GM12878 (cell line): ENCODE measurements around the gene PIGV. TPM values are rescaled to one million over a fixed set of nuclear protein-coding genes. Genes with fewer than 3 reads are reported as not detected.

Source experiments
- ATAC-seq: fragments of 200-7000 bp; cut with Tn5 transposase; 3 replicates; pipeline ENCODE4 v1.9.1; 2020; ENCODE audit warnings: mild to moderate bottlenecking, moderate library complexity
- BruUV-seq: library from RNA; stranded (reverse); fragments of 400-500 nt; replicated peaks from 2 replicates; lab custom pipeline; 2021; lab: Mats Ljungman, UMichigan
- CTCF ChIA-PET: fragments of 300-600 bp; sonication (Branson Sonifier 250); formaldehyde crosslinking; extraction: SDS; loops from one replicate; lab custom pipeline; 2021; ENCODE audit warnings: inconsistent platforms; lab: Yijun Ruan, JAX
- POLR2A ChIA-PET: fragments of 350-600 bp; formaldehyde crosslinking; extraction: SDS; loops from one replicate; lab custom pipeline; 2021; ENCODE audit warnings: inconsistent platforms; lab: Charles Lee
- RAD21 ChIA-PET: fragments of 300-600 bp; sonication (Branson Sonifier 250); formaldehyde crosslinking; loops from one replicate; lab custom pipeline; 2023; ENCODE audit warnings: antibody characterized with exemption; ENCODE audit not compliant: unreplicated experiment; lab: Charles Lee
- SMC1A ChIA-PET: fragments of 300-600 bp; sonication (Branson Sonifier 250); formaldehyde crosslinking; loops from one replicate; lab custom pipeline; 2023; ENCODE audit not compliant: unreplicated experiment, uncharacterized antibody; lab: Charles Lee
- DNase-seq: peaks from one replicate; pipeline ENCODE4 v3.0.0-alpha.2; 2011; ENCODE audit warnings: low read depth, low spot score
- FAIRE-seq: peaks from 3 replicates; lab custom pipeline; 2011; peaks lifted over from hg19 to GRCh38; lab: Jason Lieb, UNC
- H2AFZ ChIP-seq: 2 replicates; pipeline ENCODE4 v1.6.0; 2011; ENCODE audit warnings: low read depth, low read length, control low read depth; ENCODE audit not compliant: control insufficient read depth
- H3K27ac ChIP-seq: 2 replicates; pipeline ENCODE4 v1.5.1; 2011; ENCODE audit warnings: control low read depth; ENCODE audit not compliant: control insufficient read depth, insufficient read depth
- H3K27me3 ChIP-seq, 2 experiments: replicated peaks in 1 of 2; 2 replicates each; pipeline versions ENCODE4 v1.6.0 to v1.6.1; 2011; ENCODE audit warnings: low read length in 1 of 2; ENCODE audit not compliant: control insufficient read depth in 2 of 2, insufficient read depth in 2 of 2
- H3K36me3 ChIP-seq, 2 experiments: 2 replicates each; pipeline ENCODE4 v1.5.1; 2011; ENCODE audit warnings: low read length in 1 of 2; ENCODE audit not compliant: control insufficient read depth in 2 of 2, insufficient read depth in 2 of 2
- H3K4me1 ChIP-seq: 2 replicates; pipeline ENCODE4 v1.6.1; 2011; ENCODE audit warnings: mild to moderate bottlenecking, low read length, moderate library complexity, mixed read lengths; ENCODE audit not compliant: control insufficient read depth, insufficient read depth
- H3K4me2 ChIP-seq: 2 replicates; pipeline ENCODE4 v1.6.0; 2011; ENCODE audit warnings: control low read depth; ENCODE audit not compliant: control insufficient read depth, insufficient read depth
- H3K4me3 ChIP-seq: fragments of 200-600 bp; sonication (generic); 2 replicates; pipeline ENCODE4 v1.5.1; 2016
- H3K79me2 ChIP-seq: 2 replicates; pipeline ENCODE4 v1.6.0; 2011; ENCODE audit warnings: low read length; ENCODE audit not compliant: control insufficient read depth, insufficient read depth
- H3K9ac ChIP-seq: 2 replicates; pipeline ENCODE4 v1.8.0; 2011; ENCODE audit warnings: low read length, control low read depth, mixed read lengths; ENCODE audit not compliant: control insufficient read depth, insufficient read depth
- H3K9me3 ChIP-seq: replicated peaks from 3 replicates; pipeline ENCODE4 v1.5.1; 2011; ENCODE audit warnings: mild to moderate bottlenecking, low read length; ENCODE audit not compliant: control insufficient read depth, insufficient read depth
- H4K20me1 ChIP-seq: 2 replicates; pipeline ENCODE4 v1.6.0; 2011; ENCODE audit not compliant: control insufficient read depth, insufficient read depth
- CBFB ChIP-seq: IDR thresholded peaks from 2 replicates; pipeline ENCODE4 v1.6.1; 2016; ENCODE audit warnings: antibody characterized with exemption, low read depth
- CHD2 ChIP-seq: IDR thresholded peaks from 2 replicates; pipeline ENCODE4 v1.6.1; 2011; ENCODE audit warnings: low read depth, low read length, improper control_type of control experiment, borderline replicate concordance
- CREM ChIP-seq: IDR thresholded peaks from 2 replicates; pipeline ENCODE4 v1.6.1; 2014; ENCODE audit warnings: antibody characterized with exemption, low read depth
- EED ChIP-seq: sonication (generic); IDR thresholded peaks from 2 replicates; pipeline ENCODE4 v1.6.1; 2016; ENCODE audit warnings: antibody characterized with exemption, low read depth
- IKZF1 ChIP-seq: fragments of 450-650 bp; conservative IDR thresholded peaks from 2 replicates; pipeline ENCODE4 v1.6.1; 2017; ENCODE audit warnings: antibody characterized with exemption, mild to moderate bottlenecking
- POLR2AphosphoS2 ChIP-seq: IDR thresholded peaks from 2 replicates; pipeline ENCODE4 v1.6.1; 2011; ENCODE audit warnings: low read depth, mild to moderate bottlenecking, low read length, improper control_type of control experiment, moderate library complexity
- RBBP5 ChIP-seq: fragments of 200-600 bp; sonication (generic); conservative IDR thresholded peaks from 2 replicates; pipeline ENCODE4 v1.6.1; 2016
- WRNIP1 ChIP-seq: IDR thresholded peaks from 2 replicates; pipeline ENCODE4 v1.6.1; 2011; ENCODE audit warnings: low read depth, low read length, improper control_type of control experiment, borderline replicate concordance
- ZBED1 ChIP-seq: IDR thresholded peaks from 2 replicates; pipeline ENCODE4 v1.6.1; 2016; ENCODE audit warnings: borderline replicate concordance
- ZNF24 ChIP-seq: fragments of 450-650 bp; IDR thresholded peaks from 2 replicates; pipeline ENCODE4 v1.6.1; 2017; ENCODE audit warnings: antibody characterized with exemption, mild to moderate bottlenecking
- ZNF384 ChIP-seq: IDR thresholded peaks from 2 replicates; pipeline ENCODE4 v1.6.1; 2012; ENCODE audit warnings: low read depth, mild to moderate bottlenecking, low read length, improper control_type of control experiment, borderline replicate concordance
- WGBS: methylation state at CpG from one replicate; pipeline ENCODE4 v1.1.6; 2016; ENCODE audit warnings: low lambda C conversion rate; ENCODE audit not compliant: insufficient replicate concordance, insufficient coverage; ENCODE audit errors: missing lambda C conversion rate; 5-methylcytosine and 5-hydroxymethylcytosine counted together
- in situ Hi-C: fragments of 300-500 bp; cut with MboI; formaldehyde crosslinking; loops from 9 replicates; pipeline ENCODE4 v1.14.3; 2018; ENCODE audit warnings: mixed read lengths
- intact Hi-C: fragments of 100-400 bp; cut with micrococcal nuclease; formaldehyde crosslinking; loops from one replicate; pipeline ENCODE4 v1.14.2; 2022; ENCODE audit not compliant: unreplicated experiment
- polyA plus RNA-seq, 11 experiments: library from polyadenylated mRNA; depleted of rRNA in 4 of 11; unstranded in 6 of 11; stranded (reverse) in 5 of 11; fragments of >200 nt; fragmentation: Nextera tagmentation in 4 of 11; fragmentation: Illumina TruSeq in 1 of 11; extraction: Ambion mirVana in 4 of 11; extraction: Trizol in 1 of 11; gene quantifications; 1 replicate in 1 of 11; 2 replicates in 10 of 11; pipeline versions ENCODE4 v1.2.1 to v1.2.3, GENCODE V29; 2011 to 2016; ENCODE audit warnings: inconsistent platforms in 2 of 11, missing spikeins in 2 of 11, low read depth in 1 of 11
- total RNA-seq, 4 experiments: library from RNA; depleted of rRNA in 3 of 4; stranded (reverse); fragments of >200 nt in 3 of 4; fragmentation: Illumina TruSeq in 1 of 4; extraction: Trizol in 1 of 4; gene quantifications; 2 replicates each; pipeline versions ENCODE4 v1.2.1 to v1.2.3, GENCODE V29; 2013 to 2021
- TF ChIP-seq, protein P1 (sequence below): fragments of 150-350 bp; IDR thresholded peaks from 2 replicates; pipeline ENCODE4 v1.6.1; 2014; ENCODE audit warnings: mild to moderate bottlenecking, low read depth, low read length
- TF ChIP-seq, protein P2 (sequence below): IDR thresholded peaks from 2 replicates; pipeline ENCODE4 v1.6.1; 2012; ENCODE audit warnings: low read depth, low read length, improper control_type of control experiment
- TF ChIP-seq, protein P3 (sequence below): fragments of 450-650 bp; formaldehyde crosslinking; IDR thresholded peaks from 2 replicates; pipeline ENCODE4 v1.4.0; 2022; ENCODE audit warnings: mild to moderate bottlenecking, moderate library complexity

PIGV gene
- total and polyA plus RNA-seq, 10 of the 15 experiments (the other 5 are each of a cell fraction or from before 2014, with no cell fraction given) = 8.8 to 18.1 (median 11.9) TPM

DNA sequence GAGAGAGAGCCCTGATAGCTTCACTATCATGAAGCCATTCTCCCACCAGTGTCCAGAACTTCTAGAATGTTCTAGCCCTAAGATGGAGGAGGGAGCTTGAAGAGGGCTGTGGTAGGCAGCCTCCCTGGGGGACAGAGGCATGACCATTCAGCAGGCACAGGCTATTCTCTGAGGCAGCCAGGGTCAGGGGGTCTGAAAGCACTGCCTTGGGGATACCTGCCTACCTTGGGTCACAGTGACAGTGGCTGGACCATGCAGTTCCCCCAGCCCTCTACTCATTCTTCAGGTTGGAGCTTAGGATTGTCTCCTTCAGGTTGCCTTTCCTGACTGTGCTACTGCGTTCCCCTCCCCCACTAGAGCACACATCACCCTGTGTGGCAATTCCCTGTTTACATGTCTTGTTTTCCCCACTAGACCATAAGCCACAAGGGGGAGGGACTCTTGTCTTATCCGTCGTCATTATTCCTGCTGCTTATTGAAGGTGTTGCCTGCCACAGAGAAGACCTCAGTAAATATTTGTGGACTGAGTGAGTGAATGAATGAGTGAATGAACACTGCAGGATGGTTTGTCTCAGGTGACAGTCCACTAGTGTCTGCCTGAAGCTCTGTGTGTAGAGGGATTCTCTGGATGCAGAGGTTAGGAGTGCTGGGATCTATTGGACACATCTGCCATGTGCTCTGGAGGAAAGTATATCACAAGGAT is 43.9 kb downstream of the PIGV start:
- ATAC-seq (no peak), DNase-seq (no peak), FAIRE-seq (no peak)
- Histone ChIP-seq H3K9ac (no peak overlapping the region; the same call in 1 of the 2 replicates), H3K36me3 (peaks cover 5 to 29% of the 10 kb centered on the region in 2 experiments), H4K20me1 (no peaks in the 10 kb centered on the region), H3K4me2 (peak overlapping the region; percentile 10), H3K79me2 (peaks cover 70% of the 10 kb centered on the region), H3K4me3 (peak overlapping the region; percentile 46; the same call in 1 of the 2 replicates), H3K9me3 (no peaks in the 10 kb centered on the region), H3K27ac (peak overlapping the region; percentile 24), H2AFZ (no peak overlapping the region), H3K4me1 (peaks cover 35% of the 10 kb centered on the region), H3K27me3 (no peaks in the 10 kb centered on the region)
- WGBS = 93% methylated on average over 3 of the region's 3 CpGs
- no TSS peak for BruUV-seq
- ChIA-PET RAD21 (interaction anchor here (1.0 to 3.6 kb wide), 7 partner anchors 11 to 229 kb away, joined by 3 to 26 read pairs (median 16); no protein-coding TSS in a partner anchor), CTCF (interaction anchor here (1.1 to 7.7 kb wide), 12 partner anchors 10 to 249 kb away, joined by 3 to 117 read pairs (median 4); partner anchors contain the start of gene GPN2), POLR2A (interaction anchor here (0.5 to 7.6 kb wide), 7 partner anchors 11 to 393 kb away, joined by 3 to 56 read pairs (median 3); no protein-coding TSS in a partner anchor), SMC1A (interaction anchor here (1.2 to 7.2 kb wide), 5 partner anchors 8 to 47 kb away, joined by 3 to 57 read pairs (median 10); partner anchors contain the start of gene PIGV)
- no peak for TF ChIP-seq ZNF384
- no peak for TF ChIP-seq WRNIP1
- 0 out of 2 replicates have a peak, but pooled peaks have one; percentile 28 for TF ChIP-seq CHD2
- TF ChIP-seq EED = no peak
- TF ChIP-seq CBFB = no peak
- TF ChIP-seq IKZF1 = 0 out of 2 replicates have a peak, but pooled peaks have one; percentile 4
- TF ChIP-seq, protein P1, sequence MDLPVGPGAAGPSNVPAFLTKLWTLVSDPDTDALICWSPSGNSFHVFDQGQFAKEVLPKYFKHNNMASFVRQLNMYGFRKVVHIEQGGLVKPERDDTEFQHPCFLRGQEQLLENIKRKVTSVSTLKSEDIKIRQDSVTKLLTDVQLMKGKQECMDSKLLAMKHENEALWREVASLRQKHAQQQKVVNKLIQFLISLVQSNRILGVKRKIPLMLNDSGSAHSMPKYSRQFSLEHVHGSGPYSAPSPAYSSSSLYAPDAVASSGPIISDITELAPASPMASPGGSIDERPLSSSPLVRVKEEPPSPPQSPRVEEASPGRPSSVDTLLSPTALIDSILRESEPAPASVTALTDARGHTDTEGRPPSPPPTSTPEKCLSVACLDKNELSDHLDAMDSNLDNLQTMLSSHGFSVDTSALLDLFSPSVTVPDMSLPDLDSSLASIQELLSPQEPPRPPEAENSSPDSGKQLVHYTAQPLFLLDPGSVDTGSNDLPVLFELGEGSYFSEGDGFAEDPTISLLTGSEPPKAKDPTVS = 0 out of 2 replicates have a peak, but pooled peaks have one; percentile 38
- TF ChIP-seq ZNF24 = peak; percentile 61
- TF ChIP-seq, protein P2, sequence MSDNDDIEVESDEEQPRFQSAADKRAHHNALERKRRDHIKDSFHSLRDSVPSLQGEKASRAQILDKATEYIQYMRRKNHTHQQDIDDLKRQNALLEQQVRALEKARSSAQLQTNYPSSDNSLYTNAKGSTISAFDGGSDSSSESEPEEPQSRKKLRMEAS = no peak
- TF ChIP-seq CREM = no peak
- no peak for TF ChIP-seq ZBED1
- TF ChIP-seq RBBP5 = no peak
- TF ChIP-seq, protein P3, sequence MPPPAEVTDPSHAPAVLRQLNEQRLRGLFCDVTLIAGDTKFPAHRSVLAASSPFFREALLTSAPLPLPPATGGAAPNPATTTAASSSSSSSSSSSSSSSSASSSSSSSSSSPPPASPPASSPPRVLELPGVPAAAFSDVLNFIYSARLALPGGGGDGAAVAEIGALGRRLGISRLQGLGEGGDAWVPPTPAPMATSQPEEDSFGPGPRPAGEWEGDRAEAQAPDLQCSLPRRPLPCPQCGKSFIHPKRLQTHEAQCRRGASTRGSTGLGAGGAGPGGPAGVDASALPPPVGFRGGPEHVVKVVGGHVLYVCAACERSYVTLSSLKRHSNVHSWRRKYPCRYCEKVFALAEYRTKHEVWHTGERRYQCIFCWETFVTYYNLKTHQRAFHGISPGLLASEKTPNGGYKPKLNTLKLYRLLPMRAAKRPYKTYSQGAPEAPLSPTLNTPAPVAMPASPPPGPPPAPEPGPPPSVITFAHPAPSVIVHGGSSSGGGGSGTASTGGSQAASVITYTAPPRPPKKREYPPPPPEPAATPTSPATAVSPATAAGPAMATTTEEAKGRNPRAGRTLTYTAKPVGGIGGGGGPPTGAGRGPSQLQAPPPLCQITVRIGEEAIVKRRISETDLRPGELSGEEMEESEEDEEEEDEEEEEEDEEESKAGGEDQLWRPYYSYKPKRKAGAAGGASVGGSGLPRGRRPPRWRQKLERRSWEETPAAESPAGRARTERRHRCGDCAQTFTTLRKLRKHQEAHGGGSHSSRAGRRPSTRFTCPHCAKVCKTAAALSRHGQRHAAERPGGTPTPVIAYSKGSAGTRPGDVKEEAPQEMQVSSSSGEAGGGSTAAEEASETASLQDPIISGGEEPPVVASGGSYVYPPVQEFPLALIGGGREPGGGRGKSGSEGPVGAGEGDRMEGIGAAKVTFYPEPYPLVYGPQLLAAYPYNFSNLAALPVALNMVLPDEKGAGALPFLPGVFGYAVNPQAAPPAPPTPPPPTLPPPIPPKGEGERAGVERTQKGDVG = no peak
- TF ChIP-seq POLR2AphosphoS2 = no peak
- in situ Hi-C loops (no loop called here), intact Hi-C loops (loop anchor here (2.0 kb wide), 1 partner anchor 21 kb away; no protein-coding TSS in a partner anchor)
